Measurements from ENCODE around the gene PMPCA. TPM values are rescaled to one million over a fixed set of nuclear protein-coding genes. Genes with fewer than 3 reads are reported as not detected.

The PMPCA gene
- total and polyA plus RNA-seq, 2 experiments from 2014 or later = 61.3 to 88.2 TPM

DNA sequence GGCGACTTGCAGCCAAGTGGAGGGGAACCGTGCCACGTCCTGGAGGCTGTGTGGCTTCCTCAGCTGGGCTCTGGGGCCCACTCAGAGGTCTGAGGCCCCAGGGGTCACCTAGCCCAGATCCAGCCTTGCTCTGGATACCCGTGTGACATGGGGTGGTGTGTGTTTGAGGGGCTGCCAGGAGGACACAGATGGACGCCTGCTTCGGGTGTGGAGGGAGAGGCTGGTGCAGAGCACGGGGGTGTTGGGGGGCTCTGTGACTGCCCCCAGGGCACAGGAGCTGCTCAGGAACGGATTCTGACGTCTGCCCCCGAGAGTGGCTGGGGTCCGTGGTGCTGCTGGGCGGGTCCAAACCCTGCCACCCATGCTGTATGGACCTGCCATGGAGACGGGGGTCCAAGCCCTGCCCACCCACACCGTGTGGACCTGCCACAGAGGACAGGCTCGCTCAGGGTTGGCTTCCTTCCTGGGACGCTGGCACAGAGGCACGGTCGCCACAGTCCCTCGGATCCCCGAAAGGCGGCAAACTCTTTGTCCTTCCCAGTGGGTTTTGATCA, 18.7 kb downstream of the PMPCA start (continued):
- TF ChIP-seq, protein P1, sequence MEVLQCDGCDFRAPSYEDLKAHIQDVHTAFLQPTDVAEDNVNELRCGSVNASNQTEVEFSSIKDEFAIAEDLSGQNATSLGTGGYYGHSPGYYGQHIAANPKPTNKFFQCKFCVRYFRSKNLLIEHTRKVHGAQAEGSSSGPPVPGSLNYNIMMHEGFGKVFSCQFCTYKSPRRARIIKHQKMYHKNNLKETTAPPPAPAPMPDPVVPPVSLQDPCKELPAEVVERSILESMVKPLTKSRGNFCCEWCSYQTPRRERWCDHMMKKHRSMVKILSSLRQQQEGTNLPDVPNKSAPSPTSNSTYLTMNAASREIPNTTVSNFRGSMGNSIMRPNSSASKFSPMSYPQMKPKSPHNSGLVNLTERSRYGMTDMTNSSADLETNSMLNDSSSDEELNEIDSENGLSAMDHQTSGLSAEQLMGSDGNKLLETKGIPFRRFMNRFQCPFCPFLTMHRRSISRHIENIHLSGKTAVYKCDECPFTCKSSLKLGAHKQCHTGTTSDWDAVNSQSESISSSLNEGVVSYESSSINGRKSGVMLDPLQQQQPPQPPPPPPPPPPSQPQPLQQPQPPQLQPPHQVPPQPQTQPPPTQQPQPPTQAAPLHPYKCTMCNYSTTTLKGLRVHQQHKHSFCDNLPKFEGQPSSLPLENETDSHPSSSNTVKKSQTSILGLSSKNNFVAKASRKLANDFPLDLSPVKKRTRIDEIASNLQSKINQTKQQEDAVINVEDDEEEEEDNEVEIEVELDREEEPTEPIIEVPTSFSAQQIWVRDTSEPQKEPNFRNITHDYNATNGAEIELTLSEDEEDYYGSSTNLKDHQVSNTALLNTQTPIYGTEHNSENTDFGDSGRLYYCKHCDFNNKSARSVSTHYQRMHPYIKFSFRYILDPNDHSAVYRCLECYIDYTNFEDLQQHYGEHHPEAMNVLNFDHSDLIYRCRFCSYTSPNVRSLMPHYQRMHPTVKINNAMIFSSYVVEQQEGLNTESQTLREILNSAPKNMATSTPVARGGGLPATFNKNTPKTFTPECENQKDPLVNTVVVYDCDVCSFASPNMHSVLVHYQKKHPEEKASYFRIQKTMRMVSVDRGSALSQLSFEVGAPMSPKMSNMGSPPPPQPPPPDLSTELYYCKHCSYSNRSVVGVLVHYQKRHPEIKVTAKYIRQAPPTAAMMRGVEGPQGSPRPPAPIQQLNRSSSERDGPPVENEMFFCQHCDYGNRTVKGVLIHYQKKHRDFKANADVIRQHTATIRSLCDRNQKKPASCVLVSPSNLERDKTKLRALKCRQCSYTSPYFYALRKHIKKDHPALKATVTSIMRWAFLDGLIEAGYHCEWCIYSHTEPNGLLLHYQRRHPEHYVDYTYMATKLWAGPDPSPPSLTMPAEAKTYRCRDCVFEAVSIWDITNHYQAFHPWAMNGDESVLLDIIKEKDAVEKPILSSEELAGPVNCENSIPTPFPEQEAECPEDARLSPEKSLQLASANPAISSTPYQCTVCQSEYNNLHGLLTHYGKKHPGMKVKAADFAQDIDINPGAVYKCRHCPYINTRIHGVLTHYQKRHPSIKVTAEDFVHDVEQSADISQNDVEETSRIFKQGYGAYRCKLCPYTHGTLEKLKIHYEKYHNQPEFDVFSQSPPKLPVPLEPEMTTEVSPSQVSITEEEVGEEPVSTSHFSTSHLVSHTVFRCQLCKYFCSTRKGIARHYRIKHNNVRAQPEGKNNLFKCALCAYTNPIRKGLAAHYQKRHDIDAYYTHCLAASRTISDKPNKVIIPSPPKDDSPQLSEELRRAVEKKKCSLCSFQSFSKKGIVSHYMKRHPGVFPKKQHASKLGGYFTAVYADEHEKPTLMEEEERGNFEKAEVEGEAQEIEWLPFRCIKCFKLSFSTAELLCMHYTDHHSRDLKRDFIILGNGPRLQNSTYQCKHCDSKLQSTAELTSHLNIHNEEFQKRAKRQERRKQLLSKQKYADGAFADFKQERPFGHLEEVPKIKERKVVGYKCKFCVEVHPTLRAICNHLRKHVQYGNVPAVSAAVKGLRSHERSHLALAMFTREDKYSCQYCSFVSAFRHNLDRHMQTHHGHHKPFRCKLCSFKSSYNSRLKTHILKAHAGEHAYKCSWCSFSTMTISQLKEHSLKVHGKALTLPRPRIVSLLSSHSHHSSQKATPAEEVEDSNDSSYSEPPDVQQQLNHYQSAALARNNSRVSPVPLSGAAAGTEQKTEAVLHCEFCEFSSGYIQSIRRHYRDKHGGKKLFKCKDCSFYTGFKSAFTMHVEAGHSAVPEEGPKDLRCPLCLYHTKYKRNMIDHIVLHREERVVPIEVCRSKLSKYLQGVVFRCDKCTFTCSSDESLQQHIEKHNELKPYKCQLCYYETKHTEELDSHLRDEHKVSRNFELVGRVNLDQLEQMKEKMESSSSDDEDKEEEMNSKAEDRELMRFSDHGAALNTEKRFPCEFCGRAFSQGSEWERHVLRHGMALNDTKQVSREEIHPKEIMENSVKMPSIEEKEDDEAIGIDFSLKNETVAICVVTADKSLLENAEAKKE (CRISPR knock-in tag; IDR thresholded peaks at IDR 0.05) = no peak
- TF ChIP-seq CREB1 (CRISPR knock-in tag; IDR thresholded peaks at IDR 0.05; ENCODE audit: low read depth) = no peak
- no peak for TF ChIP-seq JUNB (IDR thresholded peaks at IDR 0.05; ENCODE audit: unreplicated experiment)

GRCh38 chr9:136429683-136430491, 19.4 kb downstream of the PMPCA start:
- Mint-ChIP-seq H3K9me3 (no peaks in the 10 kb centered on the region), H3K36me3 (ENCODE audit: low read depth) (peaks cover 19% of the 10 kb centered on the region; the same call in 2 of the 3 replicates), H3K4me1 (no peaks in the 10 kb centered on the region), H3K27me3 (ENCODE audit: insufficient read depth, low read depth, poor library complexity) (peaks cover 5% of the 10 kb centered on the region), H3K4me3 (no peak overlapping the region), H3K27ac (no peak overlapping the region)
- Histone ChIP-seq H3K9me2 (ENCODE audit: insufficient read depth) (no peaks in the 10 kb centered on the region), H3K79me2 (replicated peaks; ENCODE audit: insufficient read depth) (no peaks in the 10 kb centered on the region), H3K4me2 (no peak overlapping the region), H3F3A (replicated peaks; ENCODE audit: low read depth) (no peaks in the 10 kb centered on the region), H2AFZ (no peak overlapping the region), H4K20me1 (replicated peaks; ENCODE audit: insufficient read depth) (no peaks in the 10 kb centered on the region; the same call in 1 of the 2 replicates), H3K27ac (ENCODE audit: low read depth) (no peak overlapping the region), H3K4me3 (no peak overlapping the region), H3K36me3 (ENCODE audit: insufficient read depth) (no peaks in the 10 kb centered on the region), H3K27me3 (ENCODE audit: insufficient read depth) (no peaks in the 10 kb centered on the region), H3K4me1 (ENCODE audit: insufficient read depth) (no peaks in the 10 kb centered on the region)
- DNase-seq (ENCODE audit: low spot score) (peak; percentile 24), ATAC-seq (no peak)
- no peak for TF ChIP-seq ZNF331 (CRISPR knock-in tag; IDR thresholded peaks at IDR 0.05; ENCODE audit: low read depth)
- no peak for TF ChIP-seq NANOG (IDR thresholded peaks at IDR 0.05; ENCODE audit: borderline replicate concordance)
- TF ChIP-seq EZH2 (IDR thresholded peaks at IDR 0.05; ENCODE audit: low read depth, unreplicated experiment) = no peak
- no peak for TF ChIP-seq STAT1 (IDR thresholded peaks at IDR 0.05; ENCODE audit: unreplicated experiment)
- no peak for TF ChIP-seq POLR2AphosphoS5 (IDR thresholded peaks at IDR 0.05; ENCODE audit: low read depth)
- TF ChIP-seq EZH2phosphoT487 (IDR thresholded peaks at IDR 0.05; ENCODE audit: unreplicated experiment) = no peak
- TF ChIP-seq, protein P2, sequence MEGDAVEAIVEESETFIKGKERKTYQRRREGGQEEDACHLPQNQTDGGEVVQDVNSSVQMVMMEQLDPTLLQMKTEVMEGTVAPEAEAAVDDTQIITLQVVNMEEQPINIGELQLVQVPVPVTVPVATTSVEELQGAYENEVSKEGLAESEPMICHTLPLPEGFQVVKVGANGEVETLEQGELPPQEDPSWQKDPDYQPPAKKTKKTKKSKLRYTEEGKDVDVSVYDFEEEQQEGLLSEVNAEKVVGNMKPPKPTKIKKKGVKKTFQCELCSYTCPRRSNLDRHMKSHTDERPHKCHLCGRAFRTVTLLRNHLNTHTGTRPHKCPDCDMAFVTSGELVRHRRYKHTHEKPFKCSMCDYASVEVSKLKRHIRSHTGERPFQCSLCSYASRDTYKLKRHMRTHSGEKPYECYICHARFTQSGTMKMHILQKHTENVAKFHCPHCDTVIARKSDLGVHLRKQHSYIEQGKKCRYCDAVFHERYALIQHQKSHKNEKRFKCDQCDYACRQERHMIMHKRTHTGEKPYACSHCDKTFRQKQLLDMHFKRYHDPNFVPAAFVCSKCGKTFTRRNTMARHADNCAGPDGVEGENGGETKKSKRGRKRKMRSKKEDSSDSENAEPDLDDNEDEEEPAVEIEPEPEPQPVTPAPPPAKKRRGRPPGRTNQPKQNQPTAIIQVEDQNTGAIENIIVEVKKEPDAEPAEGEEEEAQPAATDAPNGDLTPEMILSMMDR (conservative IDR thresholded peaks at IDR 0.05; ENCODE audit: low read depth in 2 of 2) = no peak
- TF ChIP-seq, protein P3, sequence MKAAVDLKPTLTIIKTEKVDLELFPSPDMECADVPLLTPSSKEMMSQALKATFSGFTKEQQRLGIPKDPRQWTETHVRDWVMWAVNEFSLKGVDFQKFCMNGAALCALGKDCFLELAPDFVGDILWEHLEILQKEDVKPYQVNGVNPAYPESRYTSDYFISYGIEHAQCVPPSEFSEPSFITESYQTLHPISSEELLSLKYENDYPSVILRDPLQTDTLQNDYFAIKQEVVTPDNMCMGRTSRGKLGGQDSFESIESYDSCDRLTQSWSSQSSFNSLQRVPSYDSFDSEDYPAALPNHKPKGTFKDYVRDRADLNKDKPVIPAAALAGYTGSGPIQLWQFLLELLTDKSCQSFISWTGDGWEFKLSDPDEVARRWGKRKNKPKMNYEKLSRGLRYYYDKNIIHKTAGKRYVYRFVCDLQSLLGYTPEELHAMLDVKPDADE (IDR thresholded peaks at IDR 0.05) = no peak
- TF ChIP-seq ZNF114 (CRISPR knock-in tag; IDR thresholded peaks at IDR 0.05) = no peak
- TF ChIP-seq CREB1 (CRISPR knock-in tag; IDR thresholded peaks at IDR 0.05; ENCODE audit: low read depth) = no peak

Measured in GM23338 (cell line).